ENCODE data around the gene FBXL20. TPM values are rescaled to one million over a fixed set of nuclear protein-coding genes. Genes with fewer than 3 reads are reported as not detected.

The FBXL20 gene
- total and polyA plus RNA-seq, 9 of the 15 experiments (the other 6 are each of a cell fraction or from before 2014, with no cell fraction given): 1.8 to 15.1 (median 5.6) TPM

- TF ChIP-seq ZNF740 (CRISPR knock-in tag; IDR thresholded peaks at IDR 0.05) (no peak), ZNF740 (tag; IDR thresholded peaks at IDR 0.05) (0 out of 4 replicates have a peak, but pooled peaks of 1 of the 2 experiments have one; percentile 39), ZNF212 (CRISPR knock-in tag; IDR thresholded peaks at IDR 0.05) (no peak), EZH2 (IDR thresholded peaks at IDR 0.05; ENCODE audit: borderline replicate concordance, low read depth, low read length) (no peak), ATF4 (CRISPR knock-in tag; IDR thresholded peaks at IDR 0.05) (0 out of 2 replicates have a peak, but pooled peaks have one; percentile 33), ZNF668 (CRISPR knock-in tag; IDR thresholded peaks at IDR 0.05) (peak; percentile 72), BHLHE40 (IDR thresholded peaks at IDR 0.05; ENCODE audit: low read length) (no peak), TAF7 (tag; IDR thresholded peaks at IDR 0.05) (0 out of 2 replicates have a peak, but pooled peaks have one; percentile 4), ZNF217 (CRISPR knock-in tag; IDR thresholded peaks at IDR 0.05) (no peak), NFIC (IDR thresholded peaks at IDR 0.05) (no peak), BRF2 (IDR thresholded peaks at IDR 0.05; ENCODE audit: borderline replicate concordance, insufficient read depth, insufficient read length) (no peak), SRF (CRISPR knock-in tag; IDR thresholded peaks at IDR 0.05) (no peak), SMARCE1 (IDR thresholded peaks at IDR 0.05) (no peak), SMARCC2 (IDR thresholded peaks at IDR 0.05; ENCODE audit: low read depth) (no peak), HOMEZ (CRISPR knock-in tag; IDR thresholded peaks at IDR 0.05) (no peak), MED1 (CRISPR knock-in tag; IDR thresholded peaks at IDR 0.05; ENCODE audit: borderline replicate concordance) (no peak), ZNF253 (CRISPR knock-in tag; conservative IDR thresholded peaks at IDR 0.05) (no peak), ZNF586 (CRISPR knock-in tag; conservative IDR thresholded peaks at IDR 0.05) (no peak), ZNF639 (CRISPR knock-in tag; conservative IDR thresholded peaks at IDR 0.05 in 1 of 2, IDR thresholded peaks at IDR 0.05 in 1 of 2) (peak in 1 of 2 experiments; percentile 66; a peak in 2 of 4 replicates), RAD21 (CRISPR knock-in tag; conservative IDR thresholded peaks at IDR 0.05 in 1 of 2, IDR thresholded peaks at IDR 0.05 in 1 of 2) (no peak), ZNF507 (tag; conservative IDR thresholded peaks at IDR 0.05) (no peak)
Measured at GRCh38 chr17:39335704-39336223, 65.7 kb downstream of the FBXL20 start (continued).
